ENCODE data around the gene RNLS.

- TF ChIP-seq CTCF (IDR thresholded peaks at IDR 0.05; ENCODE audit: low read depth, low read length): no peak
- no peak for TF ChIP-seq EZH2phosphoT487 (IDR thresholded peaks at IDR 0.05; ENCODE audit: low read depth)
Measured at GRCh38 chr10:88226891-88227290, 356.2 kb downstream of the RNLS start.
